ENCODE data around the gene C19orf18.

DNA sequence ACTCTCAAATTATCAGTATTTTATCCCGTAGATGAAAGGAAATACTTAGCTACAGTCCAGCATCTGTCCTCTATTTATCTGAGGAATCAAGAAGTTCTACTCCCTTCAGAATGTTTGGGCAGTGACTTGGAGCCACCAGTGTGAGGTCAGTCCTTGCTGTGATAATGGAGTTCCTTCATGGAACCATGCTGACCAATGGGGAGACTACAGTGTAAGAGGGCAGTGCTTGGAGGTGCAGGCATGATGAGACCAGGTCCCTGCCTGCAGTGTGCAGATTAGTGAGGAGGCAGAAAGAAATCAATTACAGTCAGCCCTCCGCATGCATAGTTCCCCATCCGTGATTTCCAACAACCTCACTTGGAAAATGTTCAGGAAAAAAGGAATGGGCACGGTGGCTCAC is at the start of gene C19orf18:
- TF ChIP-seq, protein P1, sequence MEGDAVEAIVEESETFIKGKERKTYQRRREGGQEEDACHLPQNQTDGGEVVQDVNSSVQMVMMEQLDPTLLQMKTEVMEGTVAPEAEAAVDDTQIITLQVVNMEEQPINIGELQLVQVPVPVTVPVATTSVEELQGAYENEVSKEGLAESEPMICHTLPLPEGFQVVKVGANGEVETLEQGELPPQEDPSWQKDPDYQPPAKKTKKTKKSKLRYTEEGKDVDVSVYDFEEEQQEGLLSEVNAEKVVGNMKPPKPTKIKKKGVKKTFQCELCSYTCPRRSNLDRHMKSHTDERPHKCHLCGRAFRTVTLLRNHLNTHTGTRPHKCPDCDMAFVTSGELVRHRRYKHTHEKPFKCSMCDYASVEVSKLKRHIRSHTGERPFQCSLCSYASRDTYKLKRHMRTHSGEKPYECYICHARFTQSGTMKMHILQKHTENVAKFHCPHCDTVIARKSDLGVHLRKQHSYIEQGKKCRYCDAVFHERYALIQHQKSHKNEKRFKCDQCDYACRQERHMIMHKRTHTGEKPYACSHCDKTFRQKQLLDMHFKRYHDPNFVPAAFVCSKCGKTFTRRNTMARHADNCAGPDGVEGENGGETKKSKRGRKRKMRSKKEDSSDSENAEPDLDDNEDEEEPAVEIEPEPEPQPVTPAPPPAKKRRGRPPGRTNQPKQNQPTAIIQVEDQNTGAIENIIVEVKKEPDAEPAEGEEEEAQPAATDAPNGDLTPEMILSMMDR (IDR thresholded peaks at IDR 0.05; ENCODE audit: low read depth, low read length, missing input control): no peak
- no peak for TF ChIP-seq NR2F2 (IDR thresholded peaks at IDR 0.05)

All from liver (tissue), 3 donors.